ENCODE measurements around the gene HBZ.

HBZ gene

GRCh38 chr16:133716-134115, 18.7 kb upstream of the HBZ start:
- Histone ChIP-seq H3K79me2 (ENCODE audit: low read length) (peaks cover 67% of the 10 kb centered on the region), H4K20me1 (ENCODE audit: insufficient read depth, low read length) (no peaks in the 10 kb centered on the region), H3F3A (ENCODE audit: insufficient read depth, low read length) (no peaks in the 10 kb centered on the region; the same call in 1 of the 2 replicates), H3K9me2 (replicated peaks; ENCODE audit: insufficient read depth, low read length) (no peaks in the 10 kb centered on the region), H3K4me2 (ENCODE audit: low read depth, low read length) (no peak overlapping the region), H3K27me3 (replicated peaks; ENCODE audit: insufficient read depth, low read length) (no peaks in the 10 kb centered on the region), H3K4me3 (ENCODE audit: low read length) (no peak overlapping the region), H3K4me1 (ENCODE audit: low read length) (no peaks in the 10 kb centered on the region), H3K27ac (ENCODE audit: low read length) (no peak overlapping the region), H3K36me3 (replicated peaks; ENCODE audit: insufficient read depth, low read length) (no peaks in the 10 kb centered on the region), H3K9me3 (replicated peaks; ENCODE audit: insufficient read depth, low read length) (no peaks in the 10 kb centered on the region), H3K9ac (ENCODE audit: low read length) (no peak overlapping the region), H2AFZ (ENCODE audit: low read length) (no peak overlapping the region)
- TF ChIP-seq EZH2phosphoT487 (IDR thresholded peaks at IDR 0.05; ENCODE audit: low read length) (no peak), EZH2 (optimal IDR thresholded peaks at IDR 0.05; ENCODE audit: low read depth, low read length) (no peak), CTCF (IDR thresholded peaks at IDR 0.05; ENCODE audit: low read length) (no peak)
- no peak for DNase-seq

GRCh38 chr16:138049-138417, 14.4 kb upstream of the HBZ start:
- Histone ChIP-seq H3K27me3 (replicated peaks; ENCODE audit: insufficient read depth, low read length) (no peaks in the 10 kb centered on the region), H3F3A (ENCODE audit: insufficient read depth, low read length) (peaks cover 6% of the 10 kb centered on the region; the same call in 1 of the 2 replicates), H3K9me3 (replicated peaks; ENCODE audit: insufficient read depth, low read length) (no peaks in the 10 kb centered on the region), H4K20me1 (ENCODE audit: insufficient read depth, low read length) (no peaks in the 10 kb centered on the region), H3K27ac (ENCODE audit: low read length) (no peak overlapping the region), H3K4me3 (ENCODE audit: low read length) (peak overlapping the region; percentile 84), H3K36me3 (replicated peaks; ENCODE audit: insufficient read depth, low read length) (no peaks in the 10 kb centered on the region), H3K4me1 (ENCODE audit: low read length) (no peaks in the 10 kb centered on the region), H3K9ac (ENCODE audit: low read length) (peak overlapping the region; percentile 87), H3K79me2 (ENCODE audit: low read length) (peaks cover 45% of the 10 kb centered on the region), H3K4me2 (ENCODE audit: low read depth, low read length) (peak overlapping the region; percentile 75), H2AFZ (ENCODE audit: low read length) (peak overlapping the region; percentile 92), H3K9me2 (replicated peaks; ENCODE audit: insufficient read depth, low read length) (no peaks in the 10 kb centered on the region)
- DNase-seq: peak; percentile 32
- no peak for TF ChIP-seq CTCF (IDR thresholded peaks at IDR 0.05; ENCODE audit: low read length)
- no peak for TF ChIP-seq EZH2 (optimal IDR thresholded peaks at IDR 0.05; ENCODE audit: low read depth, low read length)
- TF ChIP-seq EZH2phosphoT487 (IDR thresholded peaks at IDR 0.05; ENCODE audit: low read length): no peak

- no peak for DNase-seq
- Histone ChIP-seq H3K9me3 (replicated peaks; ENCODE audit: insufficient read depth, low read length) (no peaks in the 10 kb centered on the region), H3K27me3 (replicated peaks; ENCODE audit: insufficient read depth, low read length) (peaks cover 9% of the 10 kb centered on the region), H3K79me2 (ENCODE audit: low read length) (peaks cover 25% of the 10 kb centered on the region), H3K9me2 (replicated peaks; ENCODE audit: insufficient read depth, low read length) (no peaks in the 10 kb centered on the region), H3K27ac (ENCODE audit: low read length) (no peak overlapping the region), H4K20me1 (ENCODE audit: insufficient read depth, low read length) (no peaks in the 10 kb centered on the region), H3K36me3 (replicated peaks; ENCODE audit: insufficient read depth, low read length) (no peaks in the 10 kb centered on the region), H3K9ac (ENCODE audit: low read length) (no peak overlapping the region), H2AFZ (ENCODE audit: low read length) (no peak overlapping the region), H3K4me2 (ENCODE audit: low read depth, low read length) (no peak overlapping the region), H3K4me1 (ENCODE audit: low read length) (no peaks in the 10 kb centered on the region), H3F3A (ENCODE audit: insufficient read depth, low read length) (peaks cover 6% of the 10 kb centered on the region; the same call in 1 of the 2 replicates), H3K4me3 (ENCODE audit: low read length) (no peak overlapping the region)
- TF ChIP-seq CTCF (IDR thresholded peaks at IDR 0.05; ENCODE audit: low read length): no peak
- TF ChIP-seq EZH2 (optimal IDR thresholded peaks at IDR 0.05; ENCODE audit: low read depth, low read length): no peak
- no peak for TF ChIP-seq EZH2phosphoT487 (IDR thresholded peaks at IDR 0.05; ENCODE audit: low read length)
Measured at GRCh38 chr16:140175-140857, 12.1 kb upstream of the HBZ start.
